ENCODE data around the gene KDM5C.

Gene KDM5C

DNA sequence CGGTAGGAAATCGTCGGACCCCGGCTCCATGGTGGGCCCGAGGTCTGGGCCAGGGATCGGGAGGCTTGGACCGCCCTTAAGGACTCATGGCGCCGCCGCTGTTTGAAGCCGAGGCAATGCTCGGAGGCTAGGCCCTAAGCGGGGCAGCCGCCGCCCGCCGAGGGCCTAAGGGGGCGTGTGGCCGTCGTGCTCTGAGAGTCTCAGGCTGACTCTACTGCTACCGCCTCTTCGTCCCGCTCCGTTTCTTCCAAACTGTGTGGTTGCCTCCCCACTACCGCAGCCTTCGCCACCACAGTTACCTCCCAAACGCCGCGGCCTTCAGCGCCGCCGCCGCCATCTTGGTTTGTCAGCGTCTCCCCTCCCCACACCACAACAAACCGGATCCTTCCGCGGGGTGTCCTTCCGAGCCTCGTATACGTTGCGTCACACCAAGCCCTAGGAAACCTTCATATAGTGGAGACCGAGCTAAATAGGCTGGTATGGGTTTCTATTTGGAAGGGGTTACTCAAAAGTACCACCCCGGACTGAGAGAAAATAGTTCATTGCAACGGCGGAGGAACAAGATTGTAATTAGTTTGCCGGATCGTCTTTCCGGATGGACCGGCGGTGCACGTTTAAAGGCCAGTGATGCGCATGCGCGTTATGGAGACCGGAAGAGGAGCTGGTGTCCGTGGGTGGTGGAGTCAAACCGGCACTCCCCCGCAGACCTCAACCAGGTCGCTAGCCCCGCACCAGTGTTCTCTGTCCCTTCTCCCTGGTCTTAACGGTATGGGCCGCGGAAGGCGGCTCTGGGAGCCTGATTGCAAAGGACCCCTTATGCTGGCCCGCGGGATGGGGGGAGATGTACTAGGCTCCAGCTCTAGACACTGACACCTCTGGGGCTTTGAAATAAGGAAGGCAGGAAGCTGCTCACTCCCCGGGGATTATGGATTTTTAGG lies at the start of gene KDM5C:
TSS of gene KDM5C (minus strand) at position 348 of the 938 bp plus-strand sequence. CDS start at position 30, 318 bp downstream.
- DNase-seq (ENCODE audit: low read depth): peak; percentile 82

DNA sequence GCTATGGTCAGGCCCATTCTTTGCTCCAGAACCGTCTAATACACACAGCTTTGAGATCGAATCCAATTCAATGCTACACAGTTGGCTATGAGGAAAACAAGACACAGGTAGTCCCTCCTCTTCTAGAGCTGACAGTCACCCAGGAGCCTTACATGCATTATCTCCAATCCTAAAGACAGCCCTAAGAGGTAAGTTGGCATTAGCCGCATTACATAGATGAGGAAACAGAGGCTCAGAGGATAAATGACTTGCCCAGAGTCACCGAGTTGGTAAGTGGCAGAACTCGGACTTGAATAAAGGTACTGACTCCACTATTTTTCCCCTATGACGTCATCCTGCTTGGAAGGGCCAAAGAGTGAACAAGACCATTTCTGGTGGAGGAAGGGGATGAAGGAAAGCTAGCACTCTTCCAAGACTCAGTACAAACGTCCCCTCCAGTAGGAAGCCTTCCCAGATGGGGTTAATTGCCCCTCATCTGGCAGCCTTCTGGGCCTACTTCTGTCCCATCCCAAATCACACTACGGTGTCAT lies 47.9 kb upstream of the KDM5C start:
- no peak for DNase-seq (ENCODE audit: low read depth)

DNA sequence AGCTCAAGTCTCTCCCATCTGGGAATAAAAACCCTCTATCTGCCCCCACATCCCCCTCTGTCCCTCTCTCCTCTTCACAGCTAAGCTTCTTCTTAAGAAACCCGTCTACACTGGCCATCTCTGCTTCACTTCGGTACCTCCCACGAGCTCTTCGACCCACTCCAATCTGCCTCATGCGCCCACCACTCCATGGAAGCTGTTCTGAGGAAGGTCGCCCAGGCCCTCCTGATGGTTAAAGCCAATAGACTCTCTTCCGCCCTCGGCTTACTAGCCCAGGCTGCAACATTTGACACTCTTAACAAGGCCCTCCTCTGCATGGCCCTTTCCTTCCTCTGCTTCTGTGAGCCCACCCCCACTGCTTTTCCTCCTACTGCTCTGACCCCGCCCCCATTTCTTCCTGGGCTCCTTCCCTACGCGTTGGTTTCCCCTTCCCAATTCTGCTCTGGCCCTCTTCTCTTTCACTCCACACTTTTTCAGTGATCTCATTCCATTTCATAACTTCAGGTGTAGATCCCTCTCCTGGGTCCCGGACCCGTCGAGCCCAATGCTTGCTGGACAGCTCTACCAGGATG lies 44.6 kb upstream of the KDM5C start:
- no peak for DNase-seq (ENCODE audit: low read depth)

DNA sequence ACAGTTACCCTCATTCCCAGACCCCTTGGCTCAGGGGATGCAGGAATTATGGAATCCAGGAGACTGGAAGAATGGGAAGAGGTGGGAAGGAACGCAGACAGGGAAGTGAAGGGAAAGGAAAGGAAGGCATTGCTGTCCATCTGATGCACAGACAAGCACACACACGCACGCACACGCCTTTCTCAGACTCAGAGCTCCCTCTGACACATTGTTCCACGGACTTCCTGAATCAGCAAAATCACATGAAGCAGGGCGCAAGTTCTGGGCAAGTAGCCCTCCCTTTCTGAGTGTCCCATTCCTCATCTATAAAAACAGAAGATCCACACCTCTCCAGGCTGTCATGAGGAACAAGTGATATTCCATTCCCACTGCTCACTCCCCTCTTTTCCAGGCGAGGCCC lies 43.2 kb upstream of the KDM5C start:
- DNase-seq (ENCODE audit: low read depth): no peak

DNA sequence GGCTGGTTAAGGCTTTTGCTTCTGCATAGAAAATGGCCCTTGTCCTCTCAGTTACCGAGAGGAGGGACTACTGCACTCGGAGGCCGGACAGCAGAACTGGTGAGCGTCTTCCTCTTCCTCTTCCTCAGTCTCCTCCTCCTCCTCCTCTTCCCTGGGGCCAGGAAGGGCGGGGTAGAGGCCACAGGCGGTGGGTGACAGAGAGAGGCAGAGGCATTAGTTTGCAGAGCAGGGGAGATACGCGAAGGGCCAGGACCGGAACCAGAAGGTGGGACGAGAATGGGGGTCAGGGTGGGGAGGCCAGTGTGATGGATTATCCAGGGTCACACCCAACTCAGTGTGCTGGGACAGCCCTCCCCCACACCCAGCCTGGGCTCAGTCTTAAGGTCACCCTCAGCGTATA lies 41.9 kb upstream of the KDM5C start:
- no peak for DNase-seq (ENCODE audit: low read depth)

DNA sequence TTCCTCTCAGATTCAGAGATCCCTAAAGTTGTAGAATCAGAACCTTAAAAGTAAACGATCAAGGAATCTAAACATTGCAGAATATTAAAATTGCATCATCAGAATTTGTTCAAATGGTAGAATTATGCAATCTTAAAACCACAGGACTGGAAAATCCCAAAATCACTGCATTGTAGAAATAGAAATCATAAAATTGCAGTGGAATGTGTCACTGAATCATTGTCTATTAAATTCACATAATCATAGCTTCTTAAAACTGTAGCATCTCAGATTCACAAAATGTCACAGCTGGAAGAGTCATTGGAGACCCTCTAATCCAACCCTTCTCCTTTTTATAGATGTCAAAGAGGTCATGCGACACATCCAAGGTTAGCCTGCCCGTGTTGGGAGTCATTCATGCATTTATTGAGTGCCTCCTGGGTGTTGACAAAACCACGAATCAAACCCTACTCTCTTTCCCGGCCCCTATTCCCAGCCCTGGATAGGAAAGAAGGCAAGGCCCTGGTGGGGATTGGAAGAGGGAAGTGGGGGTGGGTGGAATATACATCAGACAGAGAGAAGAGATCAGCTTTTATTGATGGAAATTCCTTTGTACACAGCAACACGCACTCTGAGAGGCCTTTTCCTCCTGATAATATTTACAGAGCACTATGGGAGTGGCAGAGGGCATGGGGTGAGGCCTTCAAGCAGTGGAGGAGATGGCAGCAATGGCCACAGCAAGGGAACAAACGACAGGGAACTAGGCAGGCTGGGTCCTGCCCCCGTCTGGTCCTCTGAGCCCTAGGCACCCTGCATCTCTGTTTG lies 41.0 kb upstream of the KDM5C start:
- DNase-seq (ENCODE audit: low read depth): no peak

DNA sequence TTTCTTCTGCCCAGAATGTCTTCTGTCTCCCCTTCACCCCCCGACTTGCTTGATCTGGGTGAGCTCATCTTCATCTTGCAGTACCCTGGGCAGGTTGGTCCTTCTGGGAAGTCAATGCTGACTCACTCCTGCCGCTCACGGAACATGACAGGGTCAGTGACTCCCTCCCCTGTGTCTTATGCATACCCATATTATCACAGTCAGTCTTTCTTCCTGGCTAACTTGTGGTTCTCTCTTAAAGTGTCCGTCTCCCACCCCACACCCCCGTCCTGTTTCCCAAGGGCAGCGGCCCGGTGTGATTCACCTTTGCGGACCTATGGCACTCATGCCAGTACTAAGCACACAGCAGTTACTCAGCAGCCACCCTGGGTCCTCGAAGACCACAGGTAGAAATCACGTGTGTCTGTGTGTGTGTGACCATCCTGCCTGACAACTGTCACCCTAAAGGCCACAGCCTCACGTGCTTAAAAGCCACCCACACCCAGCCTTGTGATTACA lies 38.6 kb upstream of the KDM5C start:
- DNase-seq (ENCODE audit: low read depth): peak; percentile 19

DNA sequence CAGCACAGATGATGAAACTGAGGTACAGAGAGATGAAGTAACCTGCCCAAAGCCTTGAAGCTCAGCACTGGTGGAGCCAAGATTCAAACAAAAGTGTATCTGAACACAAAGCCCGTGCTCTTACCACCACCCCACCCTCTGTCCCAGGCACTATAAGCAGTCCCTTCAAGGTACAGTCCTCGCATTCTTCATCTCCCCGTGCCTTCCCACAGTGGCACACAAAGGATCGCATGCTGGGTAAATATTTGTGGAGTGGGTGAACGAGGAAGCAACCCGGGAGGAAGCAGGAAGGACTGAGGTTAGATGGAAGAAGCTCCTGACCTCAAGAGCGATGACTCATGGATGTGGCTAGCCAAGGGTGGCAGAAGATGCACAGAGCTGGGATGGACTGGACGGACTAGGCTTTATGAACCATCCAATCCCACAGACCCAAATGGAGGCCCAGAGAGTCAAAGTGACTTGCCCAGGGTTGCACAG lies 37.9 kb upstream of the KDM5C start:
- no peak for DNase-seq (ENCODE audit: low read depth)

DNA sequence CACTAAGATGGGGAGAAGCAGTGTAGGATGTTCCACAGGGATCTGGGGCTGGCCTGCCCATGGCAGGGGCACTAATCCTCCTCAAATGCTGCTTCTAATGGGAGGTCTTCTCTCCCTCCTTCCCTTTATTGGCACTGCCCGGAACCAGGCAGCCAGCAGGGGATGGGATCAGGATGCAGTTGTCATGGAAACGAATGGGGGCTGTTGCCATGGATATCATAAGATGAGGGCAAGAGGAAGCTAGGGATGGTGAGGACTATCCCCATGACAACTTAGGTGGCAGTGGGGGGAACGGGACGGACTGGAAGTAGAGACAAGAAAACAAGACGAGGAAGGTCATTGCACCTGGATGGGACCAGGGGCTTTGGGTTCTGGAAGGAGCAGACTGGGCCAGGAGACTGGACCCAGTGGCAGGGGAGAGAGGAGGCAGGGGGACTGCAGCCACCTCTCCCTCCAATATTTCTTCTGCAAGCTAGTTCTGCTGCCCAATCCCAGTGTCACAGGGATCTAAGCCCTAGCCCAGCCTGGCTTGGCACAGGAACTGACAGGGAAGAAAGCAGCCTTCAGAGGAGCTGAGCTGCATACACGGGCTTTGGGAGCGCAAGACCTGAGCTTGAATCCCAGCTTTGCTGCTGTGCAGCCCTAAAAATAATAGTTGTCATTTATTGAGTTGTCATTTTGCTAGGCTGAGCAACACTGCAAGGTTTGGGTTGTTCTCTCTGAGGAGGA lies 37.3 kb upstream of the KDM5C start:
- DNase-seq (ENCODE audit: low read depth): no peak

DNA sequence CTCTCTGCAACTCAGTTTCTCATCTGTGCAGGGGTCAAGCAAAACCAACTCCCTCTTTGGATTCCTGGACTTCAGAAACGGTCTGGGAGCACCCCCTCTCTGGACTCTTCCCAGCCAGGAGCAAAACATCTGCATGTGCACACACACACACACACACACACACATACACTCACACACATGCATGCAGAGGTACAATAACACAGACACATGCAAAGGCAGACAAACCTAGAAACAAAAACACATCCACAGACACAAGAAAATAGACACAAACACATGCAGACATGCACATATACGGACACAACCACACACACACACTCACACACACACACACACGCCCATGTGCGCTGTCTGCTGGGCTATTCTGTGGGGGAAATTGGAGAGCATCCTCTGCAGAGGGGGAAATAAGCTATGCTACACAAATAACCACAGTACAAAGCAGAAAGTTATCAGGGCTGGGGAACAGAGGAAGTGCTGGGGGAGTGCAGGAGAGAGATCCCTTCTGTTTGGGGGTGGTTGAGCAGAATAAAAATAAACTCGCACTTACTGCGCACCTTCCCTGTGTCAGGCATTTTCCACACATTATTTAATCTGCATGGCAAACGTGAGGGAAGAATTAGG lies 36.5 kb upstream of the KDM5C start:
- no peak for DNase-seq (ENCODE audit: low read depth)

DNA sequence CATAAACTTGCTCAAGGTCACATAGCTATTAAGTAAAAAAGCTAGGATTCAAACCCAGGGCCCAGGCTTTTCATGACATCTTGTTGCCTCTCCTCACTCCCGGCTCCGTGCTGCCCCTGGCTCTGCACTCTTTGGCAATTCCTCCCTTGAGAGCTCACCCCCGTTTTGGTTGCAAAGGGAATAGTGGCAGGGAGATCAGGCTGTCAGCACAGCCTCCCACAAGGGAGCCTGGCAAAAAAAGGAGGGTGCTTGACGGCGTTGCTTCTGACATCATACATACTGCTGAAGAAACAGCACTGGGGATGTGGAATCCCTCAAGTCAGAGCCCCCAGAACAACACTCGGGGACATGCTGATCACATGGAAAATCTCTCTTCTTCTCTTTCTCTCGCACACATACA lies 35.8 kb upstream of the KDM5C start:
- no peak for DNase-seq (ENCODE audit: low read depth)

DNA sequence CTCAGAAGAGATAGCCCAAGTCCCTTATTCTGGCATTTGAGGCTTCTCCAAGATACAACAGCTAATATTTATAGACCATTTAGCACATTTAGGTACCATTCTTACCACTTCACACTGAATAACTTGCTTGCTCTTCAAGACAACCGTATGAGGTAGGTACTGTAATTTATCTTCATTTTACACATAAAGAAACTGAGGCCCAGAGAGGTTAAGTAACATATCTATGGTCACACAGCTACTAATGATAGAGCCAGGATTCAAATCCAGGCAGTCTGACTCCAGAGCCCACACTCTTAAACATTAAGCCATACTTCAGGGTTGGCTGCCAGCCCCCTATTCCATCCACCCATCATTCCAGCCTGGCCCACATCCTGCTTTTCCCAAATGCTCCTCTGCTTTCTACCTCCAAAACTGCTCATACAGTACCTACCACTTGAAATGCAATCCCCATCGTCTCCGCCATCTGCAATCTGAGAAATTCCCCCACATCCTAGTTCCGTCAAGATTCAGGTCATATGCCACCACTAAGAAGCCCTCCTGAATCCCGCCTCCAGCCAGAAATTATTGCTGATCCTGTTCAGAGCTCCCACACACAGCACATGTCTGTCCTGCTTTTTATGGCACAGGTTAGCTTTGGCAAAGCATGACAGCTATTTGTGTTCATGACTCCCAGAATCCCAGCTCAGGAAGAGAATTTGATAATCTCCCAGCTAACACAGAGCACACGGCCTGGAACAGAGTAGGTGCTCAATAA lies 32.8 kb upstream of the KDM5C start:
- DNase-seq (ENCODE audit: low read depth): no peak

DNA sequence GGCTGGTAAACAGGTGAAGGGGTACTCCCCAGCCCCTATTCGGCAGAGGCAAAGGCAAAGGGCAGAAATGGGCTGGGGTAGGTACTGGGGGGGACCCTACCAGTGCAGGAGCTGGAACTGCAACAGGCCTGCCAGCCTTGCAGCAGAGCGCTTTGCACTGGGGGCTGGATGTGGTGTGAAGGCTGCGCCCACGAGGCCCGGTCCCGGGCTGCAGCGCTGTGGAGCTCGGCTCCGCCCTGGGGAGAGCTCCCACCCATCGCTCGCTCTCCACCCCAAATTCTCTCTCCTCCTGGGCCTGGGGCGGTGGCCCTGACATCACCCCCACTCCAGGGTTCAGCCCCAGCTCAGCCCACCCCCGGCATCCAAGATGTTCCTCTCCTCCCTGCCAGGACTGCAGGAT lies 32.2 kb upstream of the KDM5C start:
- DNase-seq (ENCODE audit: low read depth): no peak

DNA sequence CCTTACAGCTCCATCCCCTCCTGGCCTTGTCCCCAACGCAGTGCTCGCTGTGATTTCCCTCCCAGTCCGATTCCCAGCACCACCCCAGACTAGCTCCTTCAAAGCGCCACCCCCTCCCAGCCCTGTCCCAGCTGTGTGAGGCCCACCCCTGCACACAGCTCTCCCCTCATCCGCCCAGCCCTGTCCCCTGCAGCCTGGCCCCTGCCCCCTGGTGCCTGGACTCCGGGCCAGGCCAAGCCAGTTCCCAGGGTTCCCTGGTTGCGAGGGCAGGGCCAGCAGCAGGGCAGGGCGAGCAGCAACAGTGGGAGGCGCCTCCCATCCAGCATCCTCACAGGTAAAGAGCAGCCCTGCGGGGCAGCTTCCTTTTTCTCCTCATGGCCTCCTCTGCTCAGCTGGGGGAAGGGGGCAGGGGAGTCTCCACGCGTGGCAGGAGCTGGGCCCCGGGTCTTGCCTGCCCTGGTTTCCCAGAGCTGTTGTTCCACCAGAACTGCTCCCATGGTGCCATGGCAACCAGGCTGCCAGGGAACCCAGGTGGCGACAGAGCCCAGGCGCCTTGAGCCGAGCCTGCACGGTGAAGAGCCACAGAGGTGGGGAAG lies 31.5 kb upstream of the KDM5C start:
- DNase-seq (ENCODE audit: low read depth): no peak

DNA sequence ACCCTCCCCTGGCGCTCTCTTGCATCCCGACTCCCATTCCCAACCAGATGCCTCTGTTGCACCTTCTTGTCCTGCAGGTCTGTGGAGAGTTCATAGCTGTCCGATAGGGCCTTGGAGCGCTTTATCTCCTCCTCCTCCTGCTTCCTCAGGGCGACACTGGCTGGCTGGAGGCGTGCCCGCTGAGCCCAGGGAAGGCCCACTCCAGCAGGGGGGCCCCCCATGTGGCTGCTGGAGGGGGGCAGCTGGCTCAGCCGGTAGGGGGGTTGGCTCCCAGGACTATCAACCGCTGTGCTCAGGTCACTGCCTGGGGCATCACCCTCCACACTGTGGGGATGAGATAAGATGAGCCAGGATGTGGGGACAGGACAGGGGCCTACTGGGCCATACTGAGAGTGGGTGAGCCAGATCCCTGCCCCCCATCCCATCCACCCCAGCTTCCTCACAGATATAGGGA lies 30.8 kb upstream of the KDM5C start:
- no peak for DNase-seq (ENCODE audit: low read depth)

DNA sequence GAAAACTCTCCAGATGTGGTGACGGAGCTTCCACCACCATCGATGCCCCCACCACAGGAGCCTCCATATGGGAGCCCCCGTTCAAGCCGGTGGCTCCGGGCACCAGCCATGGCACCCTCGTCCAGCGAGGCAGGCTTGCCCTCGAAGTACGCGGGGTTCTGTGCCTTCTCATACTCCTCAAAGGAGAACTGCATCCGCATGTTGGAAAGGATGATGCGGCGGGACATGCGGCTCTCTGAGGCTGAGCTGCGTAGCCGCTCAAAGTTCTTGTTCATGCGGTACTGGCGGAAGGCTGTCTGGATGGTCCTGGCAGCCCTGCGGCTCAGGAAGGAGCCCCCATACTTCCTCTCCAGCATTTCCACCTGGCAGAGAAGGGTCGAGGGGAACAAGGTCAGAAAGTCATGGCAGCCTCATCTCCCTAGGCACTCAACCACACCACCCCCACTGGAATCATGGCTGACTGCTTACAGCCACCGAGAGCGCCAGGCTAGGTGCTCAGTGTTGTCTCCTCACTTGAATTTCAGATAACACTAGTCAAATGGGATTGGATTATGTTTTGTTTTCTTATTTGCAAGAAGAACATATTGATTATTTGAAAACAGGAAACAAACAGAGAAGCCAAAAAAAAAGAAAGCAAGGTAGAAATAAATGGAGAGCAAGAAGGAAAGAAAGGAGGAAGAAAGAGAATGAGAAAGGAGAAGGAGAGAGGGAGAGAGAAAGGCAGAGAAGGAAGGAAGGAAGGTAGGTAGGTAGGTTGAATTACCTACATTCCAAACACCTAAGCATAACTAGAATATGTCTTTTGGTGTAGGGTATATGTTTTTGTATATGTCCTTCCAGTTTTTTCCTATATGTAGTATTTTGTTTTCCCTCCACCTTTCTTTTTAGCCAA lies 29.8 kb upstream of the KDM5C start:
- no peak for DNase-seq (ENCODE audit: low read depth)

DNA sequence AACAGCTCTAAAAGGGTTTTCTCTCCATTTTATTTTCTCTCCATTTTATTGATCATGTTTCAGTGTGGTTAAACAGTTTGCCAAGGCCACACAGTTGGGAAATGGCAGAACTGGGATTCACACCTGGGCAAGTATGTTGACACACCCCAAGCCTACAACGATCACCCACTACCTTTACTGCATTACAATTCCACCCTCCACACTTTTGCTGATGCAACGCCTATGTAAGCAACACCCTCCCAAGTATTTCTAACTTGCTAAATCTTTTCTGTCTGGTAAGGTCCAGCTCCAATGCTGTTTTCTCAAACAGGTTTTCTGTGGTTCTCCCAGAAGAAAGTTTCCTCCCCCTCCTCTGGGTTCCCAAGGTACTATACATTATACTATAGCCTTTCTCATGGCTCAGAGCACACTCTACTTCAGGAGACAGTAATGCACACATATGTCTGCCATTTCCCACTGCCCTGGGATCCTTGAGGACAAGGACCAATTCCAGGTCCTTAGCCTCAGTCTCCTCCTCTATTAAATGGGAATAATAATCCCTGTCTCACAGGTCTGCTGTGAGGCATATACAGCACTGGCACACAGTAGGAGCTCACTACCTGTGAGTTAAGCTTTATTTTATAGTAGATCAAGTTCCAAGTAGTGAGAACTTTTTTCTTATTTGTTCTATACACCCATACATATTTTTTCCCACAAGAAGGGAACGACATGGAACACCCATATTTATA lies 28.4 kb upstream of the KDM5C start:
- DNase-seq (ENCODE audit: low read depth): no peak

DNA sequence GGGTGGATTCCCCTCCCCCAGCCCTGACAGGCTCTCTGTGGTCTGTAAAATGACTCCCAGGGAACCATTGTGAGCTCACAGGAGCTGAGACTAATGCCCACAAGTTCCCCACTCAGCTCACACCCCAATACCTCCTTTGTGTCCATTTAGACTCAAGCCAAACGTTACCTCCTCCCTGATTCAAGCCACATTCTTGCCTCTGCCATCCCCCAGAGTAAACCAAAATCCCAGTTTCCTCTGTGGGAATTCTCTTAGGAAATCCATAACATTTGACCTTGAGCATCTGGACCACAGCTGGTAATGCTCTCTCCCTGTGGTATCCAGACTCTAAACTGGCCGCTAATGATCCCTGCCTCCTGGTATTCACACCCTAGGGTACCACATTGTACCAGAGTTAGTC lies 26.3 kb upstream of the KDM5C start:
- no peak for DNase-seq (ENCODE audit: low read depth)

Data from stimulated activated CD4-positive, alpha-beta T cell treated with anti-CD3 and anti-CD28 coated beads, Interleukin-2, amount 100 ng/mL, for 4 hours (primary cell).